Hepatocyte (in vitro differentiated cells): ENCODE measurements around the gene PDE11A.

Source experiments
- CTCF ChIP-seq: fragments of 200-600 bp; sonication (generic); IDR thresholded peaks from 2 replicates; pipeline ENCODE4 v1.5.1; 2016; ENCODE audit warnings: antibody characterized with exemption, mild to moderate bottlenecking; ENCODE audit not compliant: poor library complexity
- EZH2 ChIP-seq: fragments of 200-600 bp; sonication (generic); IDR thresholded peaks from 2 replicates; pipeline ENCODE4 v1.6.1; 2016; ENCODE audit warnings: antibody characterized with exemption, mild to moderate bottlenecking, borderline replicate concordance

- TF ChIP-seq CTCF: no peak
- no peak for TF ChIP-seq EZH2
Measured at GRCh38 chr2:178006710-178007109, 65.9 kb downstream of the PDE11A start.
